ENCODE results near the gene PLCL2.

GRCh38 chr3:17070161-17070959 is 185.6 kb downstream of the PLCL2 start:
- TF ChIP-seq, protein P1, sequence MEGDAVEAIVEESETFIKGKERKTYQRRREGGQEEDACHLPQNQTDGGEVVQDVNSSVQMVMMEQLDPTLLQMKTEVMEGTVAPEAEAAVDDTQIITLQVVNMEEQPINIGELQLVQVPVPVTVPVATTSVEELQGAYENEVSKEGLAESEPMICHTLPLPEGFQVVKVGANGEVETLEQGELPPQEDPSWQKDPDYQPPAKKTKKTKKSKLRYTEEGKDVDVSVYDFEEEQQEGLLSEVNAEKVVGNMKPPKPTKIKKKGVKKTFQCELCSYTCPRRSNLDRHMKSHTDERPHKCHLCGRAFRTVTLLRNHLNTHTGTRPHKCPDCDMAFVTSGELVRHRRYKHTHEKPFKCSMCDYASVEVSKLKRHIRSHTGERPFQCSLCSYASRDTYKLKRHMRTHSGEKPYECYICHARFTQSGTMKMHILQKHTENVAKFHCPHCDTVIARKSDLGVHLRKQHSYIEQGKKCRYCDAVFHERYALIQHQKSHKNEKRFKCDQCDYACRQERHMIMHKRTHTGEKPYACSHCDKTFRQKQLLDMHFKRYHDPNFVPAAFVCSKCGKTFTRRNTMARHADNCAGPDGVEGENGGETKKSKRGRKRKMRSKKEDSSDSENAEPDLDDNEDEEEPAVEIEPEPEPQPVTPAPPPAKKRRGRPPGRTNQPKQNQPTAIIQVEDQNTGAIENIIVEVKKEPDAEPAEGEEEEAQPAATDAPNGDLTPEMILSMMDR (conservative IDR thresholded peaks at IDR 0.05 in 1 of 2, IDR thresholded peaks at IDR 0.05 in 1 of 2; ENCODE audit: extremely low read depth in 1 of 2, insufficient read depth in 1 of 2, low read depth in 1 of 2, low read length in 2 of 2): no peak
- no peak for TF ChIP-seq EZH2 (IDR thresholded peaks at IDR 0.05; ENCODE audit: borderline replicate concordance, low read length)

Data from mammary epithelial cell (primary cell).